MM.1S (cell line): ENCODE results near the gene SMIM14.

ENCODE experiments used
- DNase-seq: peaks from one replicate; pipeline ENCODE4 v3.0.0-alpha.2; 2015
- H2AFZ ChIP-seq: fragments of 300-600 bp; sonication (generic); 2 replicates; pipeline ENCODE4 v1.6.0; 2016; ENCODE audit warnings: antibody characterized with exemption, low read length
- H3F3A ChIP-seq: fragments of 300-600 bp; sonication (generic); 2 replicates; pipeline ENCODE4 v1.6.1; 2016; ENCODE audit warnings: mild to moderate bottlenecking, antibody characterized with exemption, low read length, moderate library complexity, mixed read lengths; ENCODE audit not compliant: insufficient read depth
- H3K27ac ChIP-seq: fragments of 300-600 bp; sonication (generic); 2 replicates; pipeline ENCODE4 v1.5.1; 2016; ENCODE audit warnings: mild to moderate bottlenecking, low read length
- H3K27me3 ChIP-seq: fragments of 300-600 bp; sonication (generic); replicated peaks from 2 replicates; pipeline ENCODE4 v1.6.0; 2016; ENCODE audit warnings: low read length; ENCODE audit not compliant: insufficient read depth
- H3K36me3 ChIP-seq: fragments of 300-600 bp; sonication (generic); replicated peaks from 2 replicates; pipeline ENCODE4 v1.6.1; 2016; ENCODE audit warnings: mild to moderate bottlenecking, low read length, mixed read lengths; ENCODE audit not compliant: insufficient read depth
- H3K4me1 ChIP-seq: fragments of 300-600 bp; sonication (generic); 2 replicates; pipeline ENCODE4 v1.6.1; 2016; ENCODE audit warnings: low read length, mixed read lengths
- H3K4me2 ChIP-seq: fragments of 300-600 bp; sonication (generic); 2 replicates; pipeline ENCODE4 v1.6.0; 2016; ENCODE audit warnings: low read depth, low read length
- H3K4me3 ChIP-seq: fragments of 300-600 bp; sonication (generic); 2 replicates; pipeline ENCODE4 v1.5.1; 2016; ENCODE audit warnings: low read length, mixed read lengths
- H3K79me2 ChIP-seq: fragments of 300-600 bp; sonication (generic); 2 replicates; pipeline ENCODE4 v1.6.1; 2016; ENCODE audit warnings: mixed run types, low read length, mixed read lengths
- H3K9ac ChIP-seq: fragments of 300-600 bp; sonication (generic); 2 replicates; pipeline ENCODE4 v1.6.1; 2016; ENCODE audit warnings: low read length, mixed read lengths
- H3K9me2 ChIP-seq: fragments of 300-600 bp; sonication (generic); replicated peaks from 2 replicates; pipeline ENCODE4 v1.6.1; 2016; ENCODE audit warnings: mild to moderate bottlenecking, low read length, mixed read lengths; ENCODE audit not compliant: insufficient read depth
- H3K9me3 ChIP-seq: fragments of 300-600 bp; sonication (generic); replicated peaks from 2 replicates; pipeline ENCODE4 v1.6.1; 2016; ENCODE audit warnings: mild to moderate bottlenecking, low read length, mixed read lengths; ENCODE audit not compliant: insufficient read depth
- H4K20me1 ChIP-seq: fragments of 300-600 bp; sonication (generic); 2 replicates; pipeline ENCODE4 v1.6.1; 2016; ENCODE audit warnings: mild to moderate bottlenecking, low read length, moderate library complexity, mixed read lengths; ENCODE audit not compliant: insufficient read depth
- CTCF ChIP-seq: fragments of 300-600 bp; sonication (generic); IDR thresholded peaks from 2 replicates; pipeline ENCODE4 v1.5.1; 2016; ENCODE audit warnings: antibody characterized with exemption, low read length, mixed read lengths
- EZH2 ChIP-seq: fragments of 300-600 bp; sonication (generic); optimal IDR thresholded peaks from 2 replicates; pipeline ENCODE3; 2017; ENCODE audit warnings: low read depth, mild to moderate bottlenecking, antibody characterized with exemption, low read length, mixed read lengths
- EZH2phosphoT487 ChIP-seq: fragments of 300-600 bp; sonication (generic); IDR thresholded peaks from 2 replicates; pipeline ENCODE4 v1.6.1; 2018; ENCODE audit warnings: antibody characterized with exemption, low read length

Gene SMIM14

GRCh38 chr4:39631700-39632079, 7.0 kb downstream of the SMIM14 start:
- TF ChIP-seq EZH2: no peak
- TF ChIP-seq EZH2phosphoT487: no peak
- TF ChIP-seq CTCF: no peak
- peaks cover 12% of the 10 kb centered on the region; the same call in 1 of the 2 replicates for H3K27me3 ChIP-seq
- H3K4me3 ChIP-seq: no peak overlapping the region
- peaks cover 5% of the 10 kb centered on the region; the same call in 1 of the 2 replicates for H3K4me1 ChIP-seq
- H3F3A ChIP-seq: 0 out of 2 replicates have a peak, but pooled peaks cover 3% of the 10 kb centered on the region
- H3K4me2 ChIP-seq: no peak overlapping the region
- H3K27ac ChIP-seq: no peak overlapping the region
- no peaks in the 10 kb centered on the region for H3K9me2 ChIP-seq
- H4K20me1 ChIP-seq: no peaks in the 10 kb centered on the region
- no peak overlapping the region for H3K9ac ChIP-seq
- H3K79me2 ChIP-seq: no peaks in the 10 kb centered on the region
- H3K36me3 ChIP-seq: no peaks in the 10 kb centered on the region
- no peaks in the 10 kb centered on the region for H3K9me3 ChIP-seq
- DNase-seq: no peak
- no peak overlapping the region for H2AFZ ChIP-seq

GRCh38 chr4:39627413-39627812, 11.3 kb downstream of the SMIM14 start:
- no peaks in the 10 kb centered on the region for H4K20me1 ChIP-seq
- no peak for TF ChIP-seq EZH2phosphoT487
- no peak for TF ChIP-seq CTCF
- no peak for TF ChIP-seq EZH2
- no peak for DNase-seq
- H3K79me2 ChIP-seq: no peaks in the 10 kb centered on the region
- no peak overlapping the region for H3K4me3 ChIP-seq
- no peak overlapping the region for H3K9ac ChIP-seq
- H3K36me3 ChIP-seq: no peaks in the 10 kb centered on the region
- H3K9me2 ChIP-seq: no peaks in the 10 kb centered on the region
- no peak overlapping the region for H3K27ac ChIP-seq
- H3K27me3 ChIP-seq: no peaks in the 10 kb centered on the region
- H2AFZ ChIP-seq: no peak overlapping the region
- no peaks in the 10 kb centered on the region for H3K9me3 ChIP-seq
- no peaks in the 10 kb centered on the region for H3F3A ChIP-seq
- no peaks in the 10 kb centered on the region for H3K4me1 ChIP-seq
- no peak overlapping the region for H3K4me2 ChIP-seq

- Histone ChIP-seq H3K27me3 (no peaks in the 10 kb centered on the region), H3F3A (no peaks in the 10 kb centered on the region), H3K27ac (no peak overlapping the region), H3K9ac (no peak overlapping the region), H3K4me3 (no peak overlapping the region), H3K4me2 (no peak overlapping the region), H3K79me2 (no peaks in the 10 kb centered on the region), H3K9me2 (no peaks in the 10 kb centered on the region), H2AFZ (no peak overlapping the region), H3K36me3 (no peaks in the 10 kb centered on the region), H3K9me3 (no peaks in the 10 kb centered on the region), H4K20me1 (no peaks in the 10 kb centered on the region), H3K4me1 (no peaks in the 10 kb centered on the region)
- TF ChIP-seq EZH2 (no peak), CTCF (no peak)
- no peak for DNase-seq
These were observed 11.8 kb downstream of the SMIM14 start for GRCh38 chr4:39626913-39627312.
